ENCODE data around the gene CYB5B. TPM values are rescaled to one million over a fixed set of nuclear protein-coding genes. Genes with fewer than 3 reads are reported as not detected.

The CYB5B gene
- total RNA-seq, 2 donors from 2014 or later = 12.0 to 54.5 TPM

GRCh38 chr16:69511651-69512050 is 87.2 kb downstream of the CYB5B start:
- no peaks in the 10 kb centered on the region for H3K4me1 ChIP-seq (ENCODE audit: control insufficient read depth in 1 of 2, low read depth in 2 of 2)
- DNase-seq (ENCODE audit: low spot score) (no peak), ATAC-seq (ENCODE audit: insufficient number of reproducible peaks, low FRiP score, low read depth) (no peak)
- H3K27ac ChIP-seq = no peak overlapping the region
- no peaks in the 10 kb centered on the region for H3K36me3 ChIP-seq
- no peaks in the 10 kb centered on the region for H3K27me3 ChIP-seq (replicated peaks; ENCODE audit: insufficient read depth)
- H3K4me3 ChIP-seq = no peak overlapping the region
- H3K9me3 ChIP-seq = no peaks in the 10 kb centered on the region
- no peak for TF ChIP-seq CTCF (IDR thresholded peaks at IDR 0.05)

DNA sequence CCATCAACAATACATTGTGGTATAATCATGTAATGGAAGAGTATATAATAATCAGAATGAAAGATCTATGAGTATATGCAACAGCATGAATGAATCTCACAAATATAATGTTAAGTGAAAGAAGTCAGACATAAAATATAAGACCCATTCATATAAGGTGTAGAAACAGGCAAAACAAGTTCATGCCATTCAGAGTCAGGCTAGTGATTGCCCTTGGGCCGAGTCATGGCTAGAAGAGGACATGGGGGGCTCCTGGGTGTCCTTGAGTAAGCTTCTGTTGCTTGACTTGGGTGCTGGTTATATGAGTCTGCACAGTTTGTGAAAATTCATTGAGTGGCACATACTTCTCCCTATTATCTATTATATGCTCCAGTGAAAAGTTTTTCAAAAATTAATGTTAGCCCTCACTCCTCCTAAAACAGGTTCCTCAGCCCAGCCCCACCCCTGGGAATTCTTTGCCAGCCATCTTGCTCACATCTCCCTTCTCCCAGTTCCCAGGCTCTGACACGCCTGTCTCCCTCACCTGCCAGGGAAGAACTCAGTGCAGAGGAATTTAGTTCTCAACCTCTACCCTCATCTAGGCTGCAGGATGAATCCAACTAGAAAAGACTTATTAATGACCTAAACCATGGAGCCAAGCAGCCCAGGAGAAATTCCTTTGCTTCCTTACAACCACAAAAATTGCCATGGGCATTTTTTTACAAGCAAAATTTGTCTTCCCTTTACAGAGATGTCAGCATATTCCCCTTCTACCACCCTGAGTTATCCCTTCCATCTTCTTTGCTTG is 89.0 kb downstream of the CYB5B start:
- no peak overlapping the region for H3K27ac ChIP-seq
- no peak for ATAC-seq (ENCODE audit: insufficient number of reproducible peaks, low FRiP score, low read depth)

GRCh38 chr16:69514356-69514755 is 89.9 kb downstream of the CYB5B start:
- TF ChIP-seq CTCF (IDR thresholded peaks at IDR 0.05) = no peak
- no peaks in the 10 kb centered on the region for H3K27me3 ChIP-seq (replicated peaks; ENCODE audit: insufficient read depth)
- H3K4me3 ChIP-seq = no peak overlapping the region
- H3K27ac ChIP-seq = no peak overlapping the region
- DNase-seq (ENCODE audit: low spot score) (no peak), ATAC-seq (ENCODE audit: insufficient number of reproducible peaks, low FRiP score, low read depth) (no peak)
- H3K4me1 ChIP-seq (ENCODE audit: control insufficient read depth in 1 of 2, low read depth in 2 of 2) = no peaks in the 10 kb centered on the region
- no peaks in the 10 kb centered on the region for H3K36me3 ChIP-seq
- no peaks in the 10 kb centered on the region for H3K9me3 ChIP-seq

More for the DNA sequence above, 89.0 kb downstream of the CYB5B start:
- H3K4me1 ChIP-seq (ENCODE audit: control insufficient read depth in 1 of 2, low read depth in 2 of 2) = no peaks in the 10 kb centered on the region
- H3K27me3 ChIP-seq (replicated peaks; ENCODE audit: insufficient read depth) = no peaks in the 10 kb centered on the region
- H3K4me3 ChIP-seq = no peak overlapping the region
- no peak for TF ChIP-seq CTCF (IDR thresholded peaks at IDR 0.05)
- H3K9me3 ChIP-seq = no peaks in the 10 kb centered on the region
- DNase-seq (ENCODE audit: low spot score) = no peak
- H3K36me3 ChIP-seq = no peaks in the 10 kb centered on the region

Other genes starting within 250 kb of the CYB5B start
- 10 to 100 TPM; 39.4 to 65.5 TPM for gene SNTB2, start 237.5 kb upstream of the CYB5B start, total RNA-seq
- gene VPS4A, start 113.3 kb upstream of the CYB5B start, total RNA-seq = 10 to 100 TPM; 26.3 to 38.5 TPM
- gene PDF, start 94.0 kb upstream of the CYB5B start, total RNA-seq = 10 to 100 TPM; 24.3 to 25.6 TPM
- 10 to 100 TPM; 39.4 to 51.0 TPM for gene COG8, start 85.1 kb upstream of the CYB5B start, total RNA-seq
- gene NIP7, start 84.8 kb upstream of the CYB5B start, total RNA-seq = 10 to 100 TPM; 11.0 to 33.4 TPM
- 1 to 10 TPM in 1 of 2 donors, not detected in 1; 1.5 TPM for gene TMED6, start 72.8 kb upstream of the CYB5B start, total RNA-seq
- gene TERF2, start 38.6 kb upstream of the CYB5B start, total RNA-seq = 10 to 100 TPM; 33.4 to 47.4 TPM
- gene NFAT5, start 141.3 kb downstream of the CYB5B start, total RNA-seq = 10 to 100 TPM; 77.3 to 98.6 TPM